Fibroblast of lung (primary cell): ENCODE results near the gene KLHL13. TPM values are rescaled to one million over a fixed set of nuclear protein-coding genes. Genes with fewer than 3 reads are reported as not detected.
A peak's percentile ranks its signal among the peaks of the same experiment; 100 is the strongest.

Source experiments
- DNase-seq, 2 donors: peaks; one replicate each; pipeline versions ENCODE4 v3.0.0 to v3.0.0-alpha.2; 2010; ENCODE audit warnings: low read depth in 2 of 2
- H2AFZ ChIP-seq: 2 replicates; pipeline ENCODE4 v1.5.1; 2012; ENCODE audit warnings: low read length, control low read depth, inconsistent platforms
- H3K27ac ChIP-seq: 2 replicates; pipeline ENCODE4 v1.5.1; 2011; ENCODE audit warnings: low read length, control low read depth; ENCODE audit not compliant: insufficient read depth
- H3K27me3 ChIP-seq: 2 replicates; pipeline ENCODE4 v1.5.1; 2011; ENCODE audit warnings: mild to moderate bottlenecking, low read length; ENCODE audit not compliant: control insufficient read depth, insufficient read depth
- H3K36me3 ChIP-seq: 2 replicates; pipeline ENCODE4 v1.5.1; 2011; ENCODE audit warnings: low read length; ENCODE audit not compliant: control insufficient read depth, insufficient read depth
- H3K4me1 ChIP-seq: 2 replicates; pipeline ENCODE4 v1.5.1; 2011; ENCODE audit warnings: low read length; ENCODE audit not compliant: control insufficient read depth, insufficient read depth; ENCODE audit errors: extremely low read depth
- H3K4me2 ChIP-seq: 2 replicates; pipeline ENCODE4 v1.5.1; 2011; ENCODE audit warnings: low read length, control low read depth; ENCODE audit not compliant: insufficient read depth; ENCODE audit errors: extremely low read depth
- H3K4me3 ChIP-seq, 4 experiments: fragments of 200-600 bp in 1 of 4; sonication (generic) in 1 of 4; replicated peaks in 1 of 4; 2 replicates each; pipeline ENCODE4 v1.5.1; 2011 to 2016; ENCODE audit warnings: low read length in 4 of 4, low read depth in 3 of 4, mild to moderate bottlenecking in 3 of 4, control low read depth in 2 of 4, inconsistent platforms in 1 of 4, mixed read lengths in 1 of 4; ENCODE audit not compliant: insufficient read depth in 1 of 4; ENCODE audit errors: control extremely low read depth in 1 of 4
- H3K79me2 ChIP-seq: 2 replicates; pipeline ENCODE4 v1.5.1; 2012; ENCODE audit warnings: mild to moderate bottlenecking, low read length, inconsistent platforms; ENCODE audit not compliant: control insufficient read depth, insufficient read depth
- H3K9ac ChIP-seq: 2 replicates; pipeline ENCODE4 v1.5.1; 2011; ENCODE audit warnings: mild to moderate bottlenecking, low read length, control low read depth; ENCODE audit not compliant: insufficient read depth
- H3K9me3 ChIP-seq: 2 replicates; pipeline ENCODE4 v1.5.1; 2012; ENCODE audit warnings: low read depth, low read length; ENCODE audit not compliant: control insufficient read depth, insufficient read depth
- H4K20me1 ChIP-seq: 2 replicates; pipeline ENCODE4 v1.5.1; 2011; ENCODE audit warnings: low read length; ENCODE audit not compliant: control insufficient read depth, insufficient read depth; ENCODE audit errors: extremely low read depth
- EZH2 ChIP-seq: IDR thresholded peaks from 2 replicates; pipeline ENCODE4 v1.5.1; 2012; ENCODE audit warnings: low read length, control low read depth, mild to moderate bottlenecking; ENCODE audit errors: missing control alignments
- polyA minus RNA-seq: library from RNA; depleted of rRNA, polyadenylated mRNA; stranded (reverse); fragments of >200 nt; gene quantifications from 2 replicates; pipeline ENCODE4 v1.2.3, GENCODE V29; 2011; ENCODE audit warnings: low replicate concordance
- polyA plus RNA-seq, 2 donors: library from polyadenylated mRNA; depleted of rRNA in 1 of 2; stranded (reverse) in 1 of 2; unstranded in 1 of 2; fragments of >200 nt; gene quantifications; 2 replicates each; pipeline ENCODE4 v1.2.1, GENCODE V29; 2011 to 2012; ENCODE audit warnings: missing spikeins in 1 of 2
- total RNA-seq: library from RNA; depleted of rRNA; stranded (reverse); fragments of >200 nt; gene quantifications from 2 replicates; pipeline ENCODE4 v1.2.1, GENCODE V29; 2014
- TF ChIP-seq, protein P1 (sequence below), 2 donors: IDR thresholded peaks in 1 of 2; conservative IDR thresholded peaks in 1 of 2; 1 replicate in 1 of 2; 2 replicates in 1 of 2; pipeline ENCODE4 v1.5.1; 2011 to 2012; ENCODE audit warnings: low read length in 2 of 2, control low read depth in 1 of 2, inconsistent platforms in 1 of 2, low read depth in 1 of 2, mild to moderate bottlenecking in 1 of 2

Gene KLHL13, protein sequence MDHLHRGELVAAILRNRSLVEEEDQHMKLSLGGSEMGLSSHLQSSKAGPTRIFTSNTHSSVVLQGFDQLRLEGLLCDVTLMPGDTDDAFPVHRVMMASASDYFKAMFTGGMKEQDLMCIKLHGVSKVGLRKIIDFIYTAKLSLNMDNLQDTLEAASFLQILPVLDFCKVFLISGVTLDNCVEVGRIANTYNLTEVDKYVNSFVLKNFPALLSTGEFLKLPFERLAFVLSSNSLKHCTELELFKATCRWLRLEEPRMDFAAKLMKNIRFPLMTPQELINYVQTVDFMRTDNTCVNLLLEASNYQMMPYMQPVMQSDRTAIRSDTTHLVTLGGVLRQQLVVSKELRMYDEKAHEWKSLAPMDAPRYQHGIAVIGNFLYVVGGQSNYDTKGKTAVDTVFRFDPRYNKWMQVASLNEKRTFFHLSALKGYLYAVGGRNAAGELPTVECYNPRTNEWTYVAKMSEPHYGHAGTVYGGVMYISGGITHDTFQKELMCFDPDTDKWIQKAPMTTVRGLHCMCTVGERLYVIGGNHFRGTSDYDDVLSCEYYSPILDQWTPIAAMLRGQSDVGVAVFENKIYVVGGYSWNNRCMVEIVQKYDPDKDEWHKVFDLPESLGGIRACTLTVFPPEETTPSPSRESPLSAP
- total RNA-seq (8.2 and 22.5 TPM in 2 replicates), polyA plus RNA-seq (6.2 and 27.9 TPM in 2 replicates), polyA minus RNA-seq (3.5 and 8.1 TPM in 2 replicates)
- polyA plus RNA-seq (2012): 3.4 and 19.6 TPM in 2 replicates

GRCh38 chrX:118116713-118117550 is at the start of gene KLHL13:
KLHL13 (minus strand) TSS chrX:118116810; CDS start chrX:118028473, 88,337 bp downstream.
- Histone ChIP-seq H4K20me1 (no peaks in the 10 kb centered on the region), H3K36me3 (no peaks in the 10 kb centered on the region), H2AFZ (peak within 1 kb of the TSS; percentile 62), H3K79me2 (no peaks in the 10 kb centered on the region), H3K4me2 (peak within 1 kb of the TSS; percentile 70), H3K9ac (peak within 1 kb of the TSS; percentile 40), H3K4me1 (no peaks in the 10 kb centered on the region), H3K4me3 (peak within 1 kb of the TSS; percentile 59 to 69 (median 62)), H3K27me3 (no peaks in the 10 kb centered on the region), H3K27ac (peak within 1 kb of the TSS; percentile 56), H3K9me3 (no peaks in the 10 kb centered on the region)
- DNase-seq: peak; percentile 39 to 41
- TF ChIP-seq EZH2: no peak
- TF ChIP-seq, protein P1, sequence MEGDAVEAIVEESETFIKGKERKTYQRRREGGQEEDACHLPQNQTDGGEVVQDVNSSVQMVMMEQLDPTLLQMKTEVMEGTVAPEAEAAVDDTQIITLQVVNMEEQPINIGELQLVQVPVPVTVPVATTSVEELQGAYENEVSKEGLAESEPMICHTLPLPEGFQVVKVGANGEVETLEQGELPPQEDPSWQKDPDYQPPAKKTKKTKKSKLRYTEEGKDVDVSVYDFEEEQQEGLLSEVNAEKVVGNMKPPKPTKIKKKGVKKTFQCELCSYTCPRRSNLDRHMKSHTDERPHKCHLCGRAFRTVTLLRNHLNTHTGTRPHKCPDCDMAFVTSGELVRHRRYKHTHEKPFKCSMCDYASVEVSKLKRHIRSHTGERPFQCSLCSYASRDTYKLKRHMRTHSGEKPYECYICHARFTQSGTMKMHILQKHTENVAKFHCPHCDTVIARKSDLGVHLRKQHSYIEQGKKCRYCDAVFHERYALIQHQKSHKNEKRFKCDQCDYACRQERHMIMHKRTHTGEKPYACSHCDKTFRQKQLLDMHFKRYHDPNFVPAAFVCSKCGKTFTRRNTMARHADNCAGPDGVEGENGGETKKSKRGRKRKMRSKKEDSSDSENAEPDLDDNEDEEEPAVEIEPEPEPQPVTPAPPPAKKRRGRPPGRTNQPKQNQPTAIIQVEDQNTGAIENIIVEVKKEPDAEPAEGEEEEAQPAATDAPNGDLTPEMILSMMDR (conservative IDR thresholded peaks at IDR 0.05 in 1 of 2, IDR thresholded peaks at IDR 0.05 in 1 of 2; ENCODE audit: low read depth in 1 of 2, low read length in 2 of 2): no peak

DNA sequence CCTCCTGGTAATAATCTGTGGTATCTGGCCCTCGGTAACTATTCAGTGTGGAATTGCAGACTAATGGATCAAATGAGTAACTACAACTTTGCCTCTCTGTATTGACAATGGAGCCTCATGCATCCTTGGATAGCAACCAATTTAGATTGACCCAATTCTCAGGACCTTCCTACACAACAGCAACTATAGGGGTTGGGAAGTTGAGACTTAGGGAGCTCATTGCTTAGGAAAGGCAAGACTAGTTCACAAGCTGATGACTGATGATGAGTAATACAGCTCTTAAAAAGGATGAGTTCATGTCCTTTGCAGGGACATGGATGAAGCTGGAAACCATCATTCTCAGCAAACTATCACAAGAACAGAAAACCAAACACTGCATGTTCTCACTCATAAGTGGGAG is 47.5 kb upstream of the KLHL13 start:
- DNase-seq: peak in 1 of 2 donors; percentile 29
- no peak overlapping the region for H3K4me3 ChIP-seq
- H4K20me1 ChIP-seq: no peaks in the 10 kb centered on the region
- no peaks in the 10 kb centered on the region for H3K4me1 ChIP-seq
- H3K27ac ChIP-seq: no peak overlapping the region
- no peak for TF ChIP-seq EZH2
- TF ChIP-seq, protein P1 (conservative IDR thresholded peaks at IDR 0.05 in 1 of 2, IDR thresholded peaks at IDR 0.05 in 1 of 2; ENCODE audit: low read depth in 1 of 2, low read length in 2 of 2): no peak
- no peaks in the 10 kb centered on the region for H3K9me3 ChIP-seq
- H3K4me2 ChIP-seq: no peak overlapping the region
- H3K79me2 ChIP-seq: no peaks in the 10 kb centered on the region
- H3K36me3 ChIP-seq: no peaks in the 10 kb centered on the region
- H3K27me3 ChIP-seq: no peaks in the 10 kb centered on the region
- H2AFZ ChIP-seq: no peak overlapping the region
- H3K9ac ChIP-seq: no peak overlapping the region
